NCI-H1930 (cell line): ENCODE results near the gene PLEKHA1.

ENCODE experiments used
- DNase-seq, 2 experiments: peaks; one replicate each; lab custom pipeline; 2025; lab: John Stamatoyannopoulos, UW

The PLEKHA1 gene

DNA sequence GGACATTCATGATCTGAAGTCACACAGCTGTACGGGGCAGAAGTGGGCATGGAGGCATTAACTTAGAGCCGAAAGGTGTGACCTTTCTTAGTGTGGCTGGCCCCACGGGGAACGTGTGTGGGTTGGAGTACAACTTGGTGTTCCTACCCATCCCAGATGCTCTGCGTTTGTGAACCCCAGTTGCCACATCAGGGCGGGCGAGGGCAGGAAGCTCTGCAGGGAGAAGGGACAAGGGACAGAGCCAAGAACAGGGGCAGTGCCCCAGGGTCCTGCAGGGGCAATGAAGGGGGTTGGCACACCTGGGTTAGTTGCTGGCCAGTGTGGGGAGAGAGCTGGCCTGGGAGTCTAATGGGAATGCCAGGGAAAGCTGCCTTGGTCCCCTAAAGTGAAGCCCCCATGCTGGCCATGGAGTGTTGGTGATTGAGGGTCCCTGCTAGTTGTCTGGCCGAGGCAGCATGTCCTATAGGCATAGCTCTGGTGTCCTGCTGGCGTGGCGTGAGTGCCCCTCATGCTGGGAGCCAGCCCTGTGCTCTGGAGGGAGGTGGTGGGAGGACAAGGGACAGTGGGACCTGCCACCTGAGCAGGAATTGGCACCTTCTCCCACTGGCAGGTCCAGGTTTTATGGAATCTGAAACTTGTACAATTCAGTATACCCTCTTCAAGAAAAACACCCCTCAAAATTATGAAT, 105.8 kb downstream of the PLEKHA1 start:
- no peak for DNase-seq

DNA sequence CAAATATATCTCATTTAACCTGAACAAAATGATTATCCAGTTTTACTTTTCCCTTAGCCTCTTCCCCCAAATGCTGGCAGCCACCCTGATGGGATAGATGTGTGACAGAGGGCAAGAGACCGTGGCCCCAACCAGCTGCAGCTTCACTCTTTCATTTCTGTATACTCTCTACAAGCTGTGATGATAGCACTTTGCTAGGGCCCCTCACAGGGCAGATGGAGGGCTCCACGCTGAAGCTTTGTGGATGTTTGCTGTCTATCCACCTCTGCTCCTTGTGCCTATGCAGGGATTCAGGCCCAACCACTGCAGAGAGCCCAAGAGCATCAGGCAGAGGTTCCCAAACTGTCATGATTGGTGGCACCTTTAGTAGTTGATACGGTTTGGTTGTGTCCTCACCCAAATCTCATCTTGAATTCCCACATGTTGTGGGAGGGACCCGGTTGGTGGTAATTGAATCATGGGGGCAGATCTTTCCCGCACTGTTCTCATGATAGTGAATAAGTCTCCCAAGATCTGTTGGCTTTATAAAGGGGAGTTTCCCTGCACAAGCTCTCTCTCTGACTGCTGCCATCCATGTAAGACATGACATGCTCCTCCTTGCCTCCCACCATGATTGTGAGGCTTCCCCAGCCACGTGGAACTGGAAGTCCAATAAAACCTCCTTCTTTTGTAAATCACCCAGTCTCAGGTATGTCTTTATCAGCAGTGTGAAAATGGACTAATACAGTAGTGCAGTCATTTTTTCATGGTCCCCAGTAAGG, 107.0 kb downstream of the PLEKHA1 start:
- DNase-seq: no peak
